NCI-H1417 (cell line): ENCODE data around the gene LRMDA.

ENCODE experiments used
- DNase-seq, 3 experiments: peaks; one replicate each; lab custom pipeline; 2025; lab: John Stamatoyannopoulos, UW

The LRMDA gene

DNA sequence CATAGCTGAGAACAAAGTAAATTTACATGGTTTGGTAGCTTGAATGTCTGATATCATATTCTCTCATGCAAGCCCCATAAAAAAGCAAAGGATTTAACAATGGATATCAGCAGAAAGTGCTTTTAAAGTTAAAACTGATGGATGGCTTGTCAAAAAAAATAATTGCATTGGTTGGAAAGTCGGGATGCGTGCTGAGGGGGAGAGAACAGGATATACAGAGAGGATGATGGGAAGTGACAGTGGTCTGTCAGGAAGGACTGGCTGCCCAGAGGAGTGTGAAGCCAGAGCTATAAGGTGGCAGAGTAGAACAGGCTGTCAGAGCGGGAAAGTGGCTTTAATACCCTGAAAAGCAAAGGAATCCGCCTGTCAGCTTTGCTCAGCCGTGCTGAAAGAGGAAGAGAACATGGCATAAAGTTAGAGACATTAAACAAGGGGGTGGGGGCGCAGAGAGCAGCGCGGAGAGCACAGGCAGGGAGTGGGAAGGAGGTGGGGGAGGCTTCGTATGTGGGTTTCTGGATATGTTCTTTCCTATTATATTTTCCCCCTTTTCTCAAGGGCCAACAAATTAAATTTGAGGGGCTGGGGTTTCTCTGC is 493.0 kb downstream of the LRMDA start:
- DNase-seq = no peak

DNA sequence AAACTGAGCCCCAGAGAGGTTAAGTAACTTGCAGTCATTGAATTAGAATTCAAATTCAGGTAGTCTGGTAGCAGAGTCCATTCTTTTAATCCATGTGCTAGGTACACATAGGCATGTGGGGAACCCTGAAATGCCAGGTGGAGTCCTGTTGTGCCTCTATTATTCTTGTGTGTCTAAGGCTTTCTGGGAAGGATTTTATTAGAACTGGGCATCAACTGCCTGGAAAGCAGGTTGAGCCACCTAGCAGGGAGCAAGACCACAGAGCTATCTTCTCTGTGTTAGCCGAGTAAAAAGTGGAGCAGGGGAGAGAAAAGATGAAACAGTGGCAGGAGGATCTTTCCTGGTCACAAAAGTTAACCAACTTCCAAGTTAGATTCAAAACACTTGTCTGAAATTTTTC is 494.6 kb downstream of the LRMDA start:
- no peak for DNase-seq

DNA sequence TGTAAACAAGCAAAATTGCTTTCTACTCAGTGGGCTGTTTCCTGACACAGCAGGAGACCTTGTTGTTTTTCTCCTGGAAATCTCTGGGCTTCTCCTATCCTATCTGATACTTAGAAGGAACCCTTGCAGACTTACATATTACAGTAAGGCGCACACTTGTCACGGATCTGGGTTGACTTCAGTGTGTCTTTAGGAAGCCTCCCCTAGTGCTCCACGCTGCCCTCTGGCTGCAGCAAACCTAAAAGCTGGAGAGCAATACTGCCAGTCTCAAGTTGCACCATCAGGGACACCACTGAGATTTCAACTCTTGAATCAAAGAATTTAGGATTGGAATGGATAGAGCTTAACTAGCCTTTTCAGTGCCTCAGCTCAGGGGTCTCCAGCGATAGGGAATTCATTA is 495.3 kb downstream of the LRMDA start:
- DNase-seq = no peak

DNA sequence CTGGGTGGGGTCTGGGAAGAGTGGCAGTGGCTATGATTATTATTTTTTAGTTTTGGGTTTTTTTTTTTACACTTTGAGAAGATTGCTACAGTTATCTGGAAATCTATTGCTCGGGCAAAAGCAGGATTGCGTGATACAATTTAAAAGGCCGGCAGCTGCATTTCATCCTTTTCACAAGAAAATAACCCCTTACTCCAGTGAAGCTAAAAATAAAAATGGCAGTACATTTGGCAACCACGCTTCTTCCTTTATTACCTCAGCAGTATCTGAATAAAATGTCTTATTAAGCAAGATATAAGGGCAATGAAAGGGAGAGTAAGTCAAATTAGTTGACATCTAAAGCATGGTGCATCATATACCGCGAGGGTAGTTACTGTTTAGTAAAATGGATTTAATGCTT is 496.8 kb downstream of the LRMDA start:
- no peak for DNase-seq

DNA sequence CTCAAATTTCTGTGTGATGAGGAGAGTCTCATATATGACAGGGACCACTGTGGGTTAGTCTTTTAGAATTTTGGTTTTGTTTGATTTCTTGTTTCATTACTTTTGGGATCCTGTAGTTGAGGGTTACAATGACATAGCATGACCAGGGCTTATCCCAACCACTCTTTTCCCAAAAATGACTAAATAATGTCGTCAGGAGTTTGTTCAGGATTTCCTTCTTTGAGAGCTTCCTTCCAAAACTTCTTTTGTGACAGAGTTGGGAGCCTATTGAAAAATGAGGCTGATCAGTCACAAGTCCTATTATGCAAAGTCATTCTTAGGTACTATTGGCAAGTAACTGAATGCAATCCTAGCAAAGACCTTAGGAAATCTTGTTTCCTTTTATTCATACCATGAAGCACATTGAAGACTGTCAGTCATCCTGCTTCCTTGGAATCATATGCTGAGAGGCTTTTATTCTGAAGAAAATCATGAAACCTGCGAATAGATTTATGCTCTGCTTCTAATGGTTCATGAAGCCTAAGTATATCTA is 498.3 kb downstream of the LRMDA start:
- DNase-seq = no peak

DNA sequence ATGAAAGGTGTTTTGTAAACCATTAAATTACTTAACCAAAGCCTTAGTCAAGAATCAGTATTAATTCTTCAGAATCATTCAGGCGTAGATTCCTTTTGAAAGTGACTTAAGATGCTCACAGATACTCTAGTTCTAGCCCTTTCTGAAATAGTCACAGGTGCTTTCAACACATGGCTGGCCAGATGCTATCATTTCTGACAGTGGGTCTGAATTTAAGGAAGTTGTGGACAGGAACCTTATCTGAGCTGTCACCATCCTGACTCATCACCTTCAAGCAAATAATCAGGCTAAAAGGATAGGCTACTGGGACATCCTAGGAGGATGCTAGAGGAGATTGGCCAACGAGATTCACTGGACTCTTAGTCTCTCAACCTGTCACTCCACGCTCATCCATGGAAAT is 501.5 kb downstream of the LRMDA start:
- DNase-seq = no peak

DNA sequence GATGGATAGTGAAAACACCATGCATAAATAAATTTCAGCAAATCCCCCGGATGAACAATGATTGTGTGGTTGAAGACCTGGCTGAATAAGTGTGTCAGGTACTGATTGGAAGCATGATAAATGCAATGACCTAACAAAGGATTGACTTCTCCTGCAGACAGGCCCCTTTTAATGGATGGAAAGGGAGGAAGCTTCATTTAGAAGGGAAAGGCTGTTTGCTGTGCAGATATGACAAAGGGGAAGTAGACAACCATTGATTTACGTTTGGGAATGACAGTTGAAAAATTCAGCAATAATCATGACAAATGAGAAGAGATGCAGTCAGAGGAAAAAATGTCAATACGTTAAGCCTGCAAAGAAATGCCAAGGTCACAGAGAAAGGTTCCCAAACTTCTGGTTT is 503.8 kb downstream of the LRMDA start:
- peak in 1 of 3 experiments; percentile 58 for DNase-seq

DNA sequence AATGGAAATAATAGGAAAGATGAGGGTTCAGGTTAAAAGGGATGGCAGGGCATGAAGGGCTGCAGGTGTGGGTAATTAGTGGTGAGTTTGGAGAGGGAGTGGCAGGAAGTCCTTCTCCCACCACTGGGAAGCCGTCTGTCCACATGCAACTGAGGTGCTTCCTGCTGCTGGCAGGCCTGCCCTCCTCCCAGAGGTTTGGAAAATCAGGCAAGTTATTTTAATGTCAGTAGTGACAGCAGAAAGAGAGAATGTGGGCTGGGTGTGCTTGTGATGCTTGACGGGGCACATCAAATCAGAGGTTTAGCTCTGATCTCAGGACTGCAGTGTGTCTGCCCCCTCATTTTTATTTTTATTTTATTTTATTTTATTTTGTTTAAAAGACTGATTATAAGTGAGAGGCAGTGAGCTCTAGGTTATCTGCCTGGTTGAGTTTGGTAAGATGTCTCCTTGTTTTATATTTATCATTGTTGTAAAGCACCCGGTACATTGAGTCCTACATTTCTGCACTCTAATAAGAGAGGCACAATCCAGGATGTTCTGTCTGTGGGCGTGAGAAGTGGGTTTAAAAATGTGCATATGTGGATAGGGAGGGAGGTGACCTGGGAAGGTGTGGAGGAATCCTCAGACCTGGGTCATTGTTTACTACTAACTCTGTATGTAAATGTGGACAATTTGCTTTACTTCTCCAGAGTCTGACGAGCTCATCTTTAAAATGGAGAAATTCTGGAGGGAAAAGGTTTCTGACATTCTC is 504.4 kb downstream of the LRMDA start:
- peak in 2 of 3 experiments; percentile 13 to 58 for DNase-seq

DNA sequence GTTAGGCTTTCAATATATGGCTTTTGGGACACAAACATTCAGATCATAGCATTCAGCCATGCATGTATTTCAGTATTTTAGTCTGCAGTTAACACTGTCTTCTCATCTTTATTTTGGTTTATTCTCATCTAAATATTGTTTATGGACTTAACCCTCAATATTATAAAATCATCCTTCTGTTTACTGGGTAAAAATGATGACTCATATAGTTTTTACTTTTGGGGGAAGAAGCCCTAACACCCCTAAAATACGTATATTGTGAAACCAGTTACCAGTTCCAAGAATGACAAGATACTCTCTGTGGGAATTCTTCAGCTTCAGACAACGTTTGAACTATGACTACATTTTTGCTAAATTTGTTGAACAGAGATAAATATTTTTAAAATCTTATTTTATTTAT is 505.4 kb downstream of the LRMDA start:
- no peak for DNase-seq

DNA sequence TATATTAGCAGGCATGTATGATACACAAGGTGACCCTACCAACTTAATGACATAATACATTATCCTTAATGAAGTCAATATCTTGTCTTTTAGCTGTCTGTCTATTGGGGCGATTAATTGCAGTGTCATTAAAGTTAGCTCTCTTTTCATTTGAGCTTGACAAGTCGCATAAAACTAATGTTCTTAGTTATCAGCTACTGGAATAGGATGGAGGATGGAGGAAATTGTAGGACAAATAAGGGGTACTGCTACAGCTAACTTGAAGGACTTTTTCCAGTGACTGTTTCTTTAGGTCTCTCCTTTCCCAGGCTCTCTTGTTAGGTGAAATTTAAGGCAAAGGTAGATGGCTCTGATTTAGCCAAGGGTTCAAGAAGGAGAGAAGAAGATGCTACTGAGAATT is 506.4 kb downstream of the LRMDA start:
- no peak for DNase-seq

DNA sequence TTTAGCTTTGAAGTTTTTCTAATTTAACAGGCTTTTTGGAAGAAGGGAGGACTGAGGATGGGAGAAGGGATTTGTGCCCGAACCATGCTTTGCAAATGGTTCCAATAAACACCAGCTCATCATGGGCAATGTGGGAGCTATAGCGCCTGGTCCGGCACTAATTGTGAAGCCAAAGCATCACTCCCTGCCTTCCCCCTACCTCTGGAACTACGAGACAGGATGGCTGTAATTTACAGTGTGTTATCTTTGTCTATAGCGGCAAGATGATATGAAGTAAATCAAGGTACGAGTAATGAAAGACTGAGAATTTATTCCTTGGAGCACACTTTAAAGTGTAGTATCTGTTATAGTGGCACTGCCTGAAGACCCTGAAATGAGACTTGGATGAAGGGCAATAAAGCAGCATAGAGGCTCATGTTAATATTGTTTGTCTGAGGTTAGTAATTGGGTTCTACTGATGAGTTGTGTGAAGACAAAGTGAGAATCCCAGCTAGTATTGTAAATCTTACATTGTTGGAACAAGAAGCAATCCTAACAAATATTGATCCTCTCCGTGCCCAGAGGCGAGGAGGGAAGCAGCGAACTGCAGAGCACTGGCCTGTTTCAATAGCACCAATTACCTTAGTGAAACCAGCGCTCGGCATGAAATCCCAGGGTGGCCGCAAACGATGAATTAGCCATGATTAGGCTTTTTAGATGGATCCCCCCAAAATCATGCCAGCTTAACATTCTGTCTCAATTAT is 507.1 kb downstream of the LRMDA start:
- no peak for DNase-seq

DNA sequence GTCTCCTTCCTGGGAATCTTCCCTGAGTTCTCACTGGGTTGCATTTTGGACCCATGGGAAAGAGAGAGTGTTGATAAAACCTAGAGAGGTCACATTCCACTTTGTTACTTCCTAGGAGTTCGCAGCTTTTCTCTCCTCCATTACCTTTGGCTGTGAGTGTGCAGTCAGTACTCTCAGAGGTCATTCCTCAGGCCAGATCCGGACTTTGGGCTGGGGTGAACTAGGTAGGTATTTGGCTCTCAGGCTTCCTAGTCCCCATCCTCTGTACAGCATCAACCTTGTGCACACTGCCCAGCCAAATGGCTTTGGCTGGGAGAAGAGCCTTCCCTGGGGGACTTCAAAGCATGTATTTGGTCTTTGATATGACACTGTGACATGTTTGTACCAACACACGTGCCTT is 508.1 kb downstream of the LRMDA start:
- DNase-seq = no peak

DNA sequence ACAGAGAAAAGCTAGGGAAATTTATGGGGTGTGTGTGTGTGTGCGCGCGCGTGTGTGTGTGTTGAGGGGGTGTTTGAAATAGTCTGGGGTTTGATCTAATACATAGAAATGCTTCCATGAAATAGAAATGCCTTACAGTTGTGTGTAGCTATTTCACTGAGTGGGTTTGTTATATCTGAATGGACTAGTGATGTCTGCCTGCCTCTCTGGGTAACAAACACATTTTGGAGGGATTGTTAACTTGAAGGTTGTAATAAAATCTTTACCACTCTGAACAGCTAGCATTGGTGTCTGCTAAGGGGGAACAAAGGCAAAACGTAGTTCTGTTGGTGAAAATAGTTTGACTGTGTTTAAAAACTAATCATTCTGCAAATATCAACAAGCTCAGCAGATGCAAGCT is 509.3 kb downstream of the LRMDA start:
- no peak for DNase-seq

DNA sequence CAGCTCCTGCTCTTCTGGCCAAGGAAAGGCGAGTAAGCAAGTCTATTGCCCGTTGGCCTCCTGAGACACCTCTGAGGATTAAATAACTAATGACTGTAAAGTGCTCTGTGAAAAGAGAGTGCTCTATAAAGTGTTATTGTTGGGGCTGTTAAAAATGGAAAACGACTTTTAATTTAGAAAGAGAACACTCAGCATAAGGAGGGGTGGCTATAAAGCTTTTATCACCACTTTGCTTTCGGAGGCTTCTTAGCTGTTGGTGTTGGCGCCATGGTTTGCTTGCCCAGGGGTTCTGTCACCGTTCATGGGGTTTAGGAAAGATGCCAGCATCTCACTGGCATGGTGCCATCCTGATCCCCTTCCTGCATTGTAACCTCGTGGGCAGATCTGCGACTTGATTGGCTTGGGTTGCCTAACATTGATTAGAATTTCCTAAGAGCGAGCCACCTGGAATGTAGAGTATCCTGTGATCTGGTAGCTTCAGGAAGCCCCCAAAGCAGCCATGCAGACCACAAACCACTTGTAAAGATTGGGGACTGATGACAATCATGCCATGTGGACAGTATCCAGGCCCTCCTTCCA is 509.9 kb downstream of the LRMDA start:
- peak in 2 of 3 experiments; percentile 23 to 65 for DNase-seq

DNA sequence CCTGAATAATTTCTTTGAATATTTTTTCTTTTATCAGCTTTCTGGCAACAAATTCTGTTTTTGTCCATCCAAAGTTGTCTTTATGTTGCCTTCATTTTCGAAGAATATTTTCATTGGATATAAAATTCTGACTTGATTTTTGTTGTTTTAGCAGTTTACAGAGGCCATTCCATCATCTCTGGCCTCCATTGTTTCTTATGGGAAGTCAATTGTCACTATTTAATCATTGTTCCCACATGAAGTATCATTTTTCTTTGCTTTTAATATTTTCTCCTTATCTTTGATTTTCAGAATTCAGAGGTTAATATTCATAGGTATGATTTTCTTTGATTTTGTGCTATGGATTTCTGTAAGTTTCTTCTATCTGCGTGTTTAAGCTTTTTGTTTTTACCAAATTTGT is 512.6 kb downstream of the LRMDA start:
- DNase-seq = no peak

DNA sequence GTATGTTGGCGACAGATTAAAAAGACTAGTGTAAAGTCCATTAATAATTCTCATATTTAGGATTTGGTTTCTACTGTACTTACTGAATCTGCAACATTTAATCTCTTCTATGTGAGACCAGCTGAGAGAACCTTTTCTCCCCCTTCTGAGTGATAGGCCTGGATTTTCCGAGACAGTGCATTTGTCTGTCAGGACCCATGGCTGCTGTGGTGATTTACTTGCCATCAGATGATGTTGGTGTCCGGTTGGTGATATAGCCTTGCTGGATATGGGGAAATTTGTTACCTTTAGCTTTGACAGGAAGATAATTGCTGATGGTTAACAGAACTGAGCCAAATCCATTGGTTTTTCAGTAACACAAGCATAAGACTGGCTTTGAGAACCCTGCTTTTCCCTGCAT is 517.2 kb downstream of the LRMDA start:
- DNase-seq = no peak

DNA sequence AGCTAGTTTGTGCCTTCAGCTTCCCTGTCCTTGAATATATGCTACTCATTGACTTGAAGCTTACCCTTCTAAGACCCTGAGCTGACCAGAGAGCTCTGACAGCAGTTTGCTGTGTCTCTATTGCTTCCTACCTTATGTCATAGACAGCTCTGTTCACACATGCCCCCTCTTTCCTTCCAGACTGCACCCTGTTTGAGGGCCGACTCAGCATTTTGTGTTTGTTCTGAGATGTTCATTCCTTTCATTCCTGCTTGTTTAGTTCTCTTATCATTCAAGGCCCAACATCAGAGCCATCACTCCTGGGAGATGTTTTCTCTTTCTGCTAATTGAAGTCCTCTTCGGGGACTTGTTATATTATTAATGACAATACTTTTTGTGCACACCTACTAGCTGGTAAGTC is 518.9 kb downstream of the LRMDA start:
- no peak for DNase-seq

DNA sequence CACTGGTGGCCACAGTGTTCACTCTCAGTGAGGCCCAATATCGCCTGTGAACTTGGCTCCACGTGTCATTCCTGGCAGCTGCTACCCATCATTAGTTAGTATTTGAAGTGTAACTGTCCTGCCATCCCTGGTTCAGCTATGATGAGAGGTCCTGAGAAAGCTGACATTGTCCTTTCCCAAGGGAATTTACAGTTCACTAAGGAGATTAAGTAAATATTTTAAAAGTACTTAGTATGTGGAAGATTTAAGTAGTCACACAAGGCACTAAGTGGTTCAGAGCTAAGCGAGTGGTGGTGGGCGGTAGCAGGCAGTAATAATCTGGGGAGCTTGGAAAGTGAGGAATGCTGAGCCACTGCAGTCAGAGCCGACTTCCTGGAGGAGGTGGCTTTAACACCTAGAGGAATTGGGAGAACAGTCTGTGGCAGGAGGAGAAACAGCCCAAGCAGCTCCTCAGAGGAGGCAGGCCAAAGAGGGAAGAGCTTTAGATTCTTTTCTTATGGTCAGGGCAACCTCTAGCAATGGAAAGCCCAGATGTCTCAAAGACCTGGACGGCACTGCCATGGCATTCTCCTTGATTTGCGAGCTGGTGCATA is 519.7 kb downstream of the LRMDA start:
- no peak for DNase-seq

DNA sequence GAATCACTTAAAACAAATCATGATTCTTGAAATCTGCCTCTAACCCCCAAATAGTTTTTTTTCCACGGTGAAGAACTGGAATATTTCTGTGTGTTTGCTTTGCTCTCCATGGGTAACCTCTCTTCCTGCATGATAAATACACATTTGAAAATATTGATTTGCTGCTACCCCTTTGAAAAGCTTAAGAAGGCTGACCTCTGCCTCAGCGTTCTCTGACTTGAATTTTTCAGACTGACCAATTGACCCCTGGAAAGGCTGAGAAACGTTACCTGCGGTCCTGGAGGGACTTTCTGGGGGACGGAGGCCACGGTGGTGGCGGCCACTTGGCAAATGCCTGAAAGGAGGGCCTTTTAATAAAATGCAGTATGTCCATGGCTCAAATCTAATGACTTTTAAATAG is 520.2 kb downstream of the LRMDA start:
- DNase-seq = no peak

DNA sequence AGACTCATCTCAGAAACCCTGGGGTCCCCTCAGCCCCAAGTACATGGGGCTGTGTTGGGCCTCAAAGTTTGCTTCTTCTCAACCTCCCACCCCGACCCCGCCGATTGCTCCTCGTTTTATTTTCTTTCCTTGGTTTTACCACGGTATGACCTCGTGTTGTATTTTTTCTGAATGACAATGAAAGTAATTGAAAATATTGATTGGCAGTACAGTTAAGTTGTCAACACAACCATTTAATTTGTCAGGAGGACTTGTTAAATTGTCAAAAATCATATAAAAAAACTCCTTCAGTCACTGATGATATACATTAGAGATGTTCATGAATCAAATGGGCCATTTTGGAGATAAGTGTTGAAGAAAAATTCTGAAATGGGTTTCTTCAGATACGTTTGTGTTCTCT is 520.7 kb downstream of the LRMDA start:
- DNase-seq = no peak

DNA sequence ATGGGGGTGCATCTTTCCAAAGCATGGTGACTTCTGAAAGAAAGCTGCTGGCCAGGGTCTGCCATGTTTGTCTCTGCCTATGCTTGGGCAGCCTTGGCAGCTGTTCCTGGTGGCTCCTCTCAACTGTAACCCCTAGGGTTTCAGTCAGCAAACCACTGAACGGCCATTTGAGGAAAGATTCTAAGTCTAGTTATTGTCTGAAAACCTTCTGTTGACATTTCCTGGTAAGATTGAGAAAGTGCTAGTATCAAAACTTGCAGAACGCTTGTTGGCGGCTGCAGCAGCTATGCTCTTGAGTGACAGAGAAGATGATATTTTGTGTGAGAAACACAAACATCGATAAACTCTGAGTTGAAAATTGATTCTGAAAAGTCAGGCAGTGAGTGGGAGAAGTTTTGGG is 523.1 kb downstream of the LRMDA start:
- no peak for DNase-seq

DNA sequence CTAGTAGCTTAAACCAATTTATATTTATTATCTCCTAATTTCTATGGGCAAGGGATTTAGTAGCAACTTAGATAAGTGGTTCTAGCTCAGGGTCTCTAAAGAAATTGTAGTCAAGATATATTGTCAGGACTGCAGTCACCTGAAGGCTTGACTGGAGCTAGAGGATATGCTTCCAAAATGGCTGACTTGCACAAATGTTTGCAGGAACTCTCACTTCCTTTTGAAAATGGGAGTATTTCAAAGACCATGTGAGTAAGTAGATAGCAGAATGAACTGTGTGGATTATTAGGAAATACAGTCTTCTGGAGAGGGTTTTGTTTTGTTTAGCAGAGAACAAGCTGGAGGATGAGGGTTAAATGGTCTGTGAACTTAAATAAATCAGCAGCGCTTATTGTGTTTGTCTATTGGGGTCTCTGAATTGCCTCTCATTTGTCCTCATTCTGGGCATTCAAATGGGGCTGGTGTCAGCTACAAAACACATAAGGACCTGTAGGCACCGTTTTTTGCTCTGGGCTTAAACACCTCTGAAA is 524.6 kb downstream of the LRMDA start:
- DNase-seq = no peak
